HepG2 (cell line): ENCODE data around the gene POLDIP3. TPM values are rescaled to one million over a fixed set of nuclear protein-coding genes. Genes with fewer than 3 reads are reported as not detected.

Experiments
- ATAC-seq: fragments of 200-7000 bp; cut with Tn5 transposase; 3 replicates; pipeline ENCODE4 v1.9.1; 2020; ENCODE audit warnings: mild to moderate bottlenecking, moderate library complexity
- BruUV-seq: library from RNA; stranded (reverse); fragments of 400-500 nt; replicated peaks from 2 replicates; lab custom pipeline; 2021; lab: Mats Ljungman, UMichigan
- CTCF ChIA-PET: fragments of 300-600 bp; formaldehyde crosslinking; extraction: SDS; loops from one replicate; lab custom pipeline; 2021; ENCODE audit warnings: low total read pairs, inconsistent platforms, low intra/inter-chr PET ratio; lab: Yijun Ruan, JAX
- POLR2A ChIA-PET: fragments of 350-600 bp; sonication (Branson Sonifier 250); formaldehyde crosslinking; loops from one replicate; lab custom pipeline; 2020; ENCODE audit warnings: antibody characterized with exemption, inconsistent platforms; lab: Yijun Ruan, JAX
- DNase-seq: peaks from one replicate; pipeline ENCODE4 v3.0.0-alpha.2; 2015; ENCODE audit warnings: low spot score
- FAIRE-seq: peaks from 3 replicates; lab custom pipeline; 2011; peaks lifted over from hg19 to GRCh38; lab: Jason Lieb, UNC
- H2AFZ ChIP-seq: one replicate; pipeline ENCODE4 v1.6.1; 2011; ENCODE audit warnings: low read length, inconsistent platforms
- H3K27ac ChIP-seq: fragments of 300-600 bp; 3 replicates; pipeline ENCODE4 v1.8.0; 2011; ENCODE audit warnings: mixed run types, mild to moderate bottlenecking, mixed read lengths, low read length, inconsistent platforms; ENCODE audit not compliant: insufficient read depth; ENCODE audit errors: extremely low read length
- H3K27me3 ChIP-seq, 2 experiments: fragments of 200-600 bp in 1 of 2; 2 replicates in 1 of 2; 3 replicates in 1 of 2; pipeline versions ENCODE4 v1.6.0 to v1.8.0; 2011; ENCODE audit warnings: low read length in 2 of 2, mild to moderate bottlenecking in 2 of 2, moderate library complexity in 2 of 2, inconsistent platforms in 1 of 2; ENCODE audit not compliant: insufficient read depth in 2 of 2, control insufficient read depth in 1 of 2
- H3K36me3 ChIP-seq, 2 experiments: fragments of 200-600 bp in 1 of 2; replicated peaks in 1 of 2; 2 replicates in 1 of 2; 3 replicates in 1 of 2; pipeline versions ENCODE4 v1.5.1 to v1.8.0; 2011; ENCODE audit warnings: low read length in 2 of 2, inconsistent platforms in 1 of 2; ENCODE audit not compliant: insufficient read depth in 2 of 2, control insufficient read depth in 1 of 2
- H3K4me1 ChIP-seq: 2 replicates; pipeline ENCODE4 v1.5.1; 2012; ENCODE audit warnings: low read length, inconsistent platforms; ENCODE audit not compliant: insufficient read depth
- H3K4me2 ChIP-seq: 2 replicates; pipeline ENCODE4 v1.6.0; 2011; ENCODE audit warnings: low read depth, low read length, inconsistent platforms
- H3K4me3 ChIP-seq, 3 experiments: fragments of 200-600 bp in 1 of 3; sonication (generic), shearing (Covaris generic) in 1 of 3; replicated peaks in 1 of 3; 2 replicates each; pipeline ENCODE4 v1.5.1; 2011 to 2016; ENCODE audit warnings: low read length in 3 of 3, inconsistent platforms in 2 of 3, low read depth in 2 of 3, mild to moderate bottlenecking in 2 of 3, control low read depth in 1 of 3, mixed read lengths in 1 of 3; ENCODE audit not compliant: insufficient read depth in 1 of 3
- H3K79me2 ChIP-seq: one replicate; pipeline ENCODE4 v1.6.1; 2011; ENCODE audit warnings: low read length, inconsistent platforms; ENCODE audit not compliant: insufficient read depth
- H3K9ac ChIP-seq: 2 replicates; pipeline ENCODE4 v1.6.0; 2011; ENCODE audit warnings: mild to moderate bottlenecking, low read depth, low read length, inconsistent platforms; ENCODE audit not compliant: insufficient read depth
- H3K9me3 ChIP-seq: 2 replicates; pipeline ENCODE4 v1.5.1; 2012; ENCODE audit warnings: mild to moderate bottlenecking, low read length
- H4K20me1 ChIP-seq: 2 replicates; pipeline ENCODE4 v1.6.0; 2011; ENCODE audit warnings: inconsistent platforms, mild to moderate bottlenecking, low read length, moderate library complexity; ENCODE audit not compliant: insufficient read depth
- AGO2 ChIP-seq: fragments of 200-400 bp; formaldehyde crosslinking; optimal IDR thresholded peaks from 2 replicates; pipeline ENCODE3; 2017; ENCODE audit warnings: mild to moderate bottlenecking, low read depth, low read length, moderate library complexity
- RBFOX2 ChIP-seq: fragments of 200-400 bp; formaldehyde crosslinking; IDR thresholded peaks from 2 replicates; pipeline ENCODE4 v1.6.1; 2017; ENCODE audit warnings: low read depth, mild to moderate bottlenecking, low read length
- RBM39 ChIP-seq: fragments of 200-400 bp; formaldehyde crosslinking; IDR thresholded peaks from one replicate; pipeline ENCODE4 v1.6.1; 2018; ENCODE audit warnings: antibody characterized with exemption, mild to moderate bottlenecking, low read depth, low read length; ENCODE audit not compliant: poor library complexity, severe bottlenecking
- ZC3H13 ChIP-seq: sonication (generic); formaldehyde crosslinking; IDR thresholded peaks from 2 replicates; pipeline ENCODE4 v1.8.1; 2023; ENCODE audit warnings: mild to moderate bottlenecking, missing genetic modification reagents, moderate library complexity
- ZMYM3 ChIP-seq: sonication (generic); formaldehyde crosslinking; IDR thresholded peaks from 2 replicates; pipeline ENCODE4 v1.5.1; 2020; ENCODE audit warnings: mild to moderate bottlenecking, missing genetic modification reagents
- ZNF629 ChIP-seq: sonication (generic); formaldehyde crosslinking; conservative IDR thresholded peaks from 2 replicates; pipeline ENCODE4 v1.5.0; 2020; ENCODE audit warnings: missing genetic modification reagents
- ZNF652 ChIP-seq: IDR thresholded peaks from 2 replicates; pipeline ENCODE4 v1.6.1; 2016; ENCODE audit warnings: low read depth, borderline replicate concordance
- ZNF687 ChIP-seq: sonication (generic); formaldehyde crosslinking; IDR thresholded peaks from 2 replicates; pipeline ENCODE4 v1.5.1; 2020; ENCODE audit warnings: mild to moderate bottlenecking, missing genetic modification reagents, moderate library complexity
- WGBS: methylation state at CpG from one replicate; pipeline ENCODE4 v1.1.6; 2017; ENCODE audit warnings: low lambda C conversion rate; 5-methylcytosine and 5-hydroxymethylcytosine counted together
- in situ Hi-C: cut with HindIII; loops from 2 replicates; pipeline ENCODE4 v1.10.0; 2017; ENCODE audit warnings: low pct_unique_long_range_greater_than_20kb; ENCODE audit not compliant: extremely low pct_ligation_motif_present
- intact Hi-C: fragments of 100-400 bp; cut with micrococcal nuclease; formaldehyde crosslinking; loops from one replicate; pipeline ENCODE4 v1.10.0; 2022; ENCODE audit not compliant: unreplicated experiment
- polyA plus RNA-seq, 8 experiments: library from polyadenylated mRNA; depleted of rRNA in 3 of 8; stranded (reverse) in 7 of 8; unstranded in 1 of 8; fragments of >200 nt; fragmentation: Illumina TruSeq in 4 of 8; extraction: Trizol in 4 of 8; gene quantifications; 2 replicates each; pipeline versions ENCODE4 v1.2.1 to v1.2.3, GENCODE V29; 2011 to 2016; ENCODE audit warnings: low read depth in 4 of 8, missing spikeins in 1 of 8, mixed read lengths in 1 of 8; ENCODE audit not compliant: insufficient read depth in 1 of 8
- total RNA-seq, 5 experiments: library from RNA; depleted of rRNA; stranded (reverse); fragments of >200 nt; fragmentation: Illumina TruSeq; extraction: Trizol; gene quantifications; 2 replicates each; pipeline ENCODE4 v1.2.3, GENCODE V29; 2016; ENCODE audit warnings: low read depth in 1 of 5
- TF ChIP-seq, protein P1 (sequence below): sonication (generic); formaldehyde crosslinking; conservative IDR thresholded peaks from 2 replicates; pipeline ENCODE4 v1.4.0; 2020; ENCODE audit warnings: missing genetic modification reagents

The POLDIP3 gene
- total and polyA plus RNA-seq, 2 of the 13 experiments (the other 11 are each of a cell fraction or from before 2014, with no cell fraction given), result 45.8 to 47.4 TPM

DNA sequence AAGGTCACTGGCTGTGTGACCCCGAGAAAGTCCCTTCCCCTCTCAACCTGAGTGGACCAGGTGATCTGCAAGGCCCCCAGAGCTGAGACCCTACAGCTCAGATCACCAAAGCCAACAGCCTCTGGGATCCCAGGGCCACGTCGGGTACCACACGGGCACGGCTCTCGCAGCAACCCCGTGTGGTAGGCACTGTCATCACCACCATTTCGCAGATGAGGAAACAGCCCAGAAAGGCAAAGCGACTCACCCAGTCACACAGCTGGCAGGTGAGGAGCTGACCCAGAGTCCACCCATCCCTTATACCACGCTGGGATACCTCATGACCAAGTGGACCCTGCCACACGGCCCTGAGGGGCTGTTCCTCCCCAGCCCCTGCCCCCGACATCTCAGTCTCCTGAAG is 22.9 kb upstream of the POLDIP3 start (continued):
- TF ChIP-seq ZNF687 (CRISPR knock-in tag) (peak; percentile 23), ZC3H13 (CRISPR knock-in tag) (no peak), RBM39 (peak; percentile 45)
- TF ChIP-seq, all 625 proteins: peak for 4

GRCh38 chr22:42636506-42636905 is 21.8 kb upstream of the POLDIP3 start:
- BruUV-seq, result no TSS peak
- no peaks in the 10 kb centered on the region for H3K27me3 ChIP-seq
- in situ Hi-C loops, result no loop called here
- ChIA-PET CTCF (no interaction called here), POLR2A (interaction anchor here (0.9 to 1.2 kb wide), 3 partner anchors 11 to 38 kb away, joined by 3 to 4 read pairs (median 3); partner anchors contain the start of gene CYB5R3)
- TF ChIP-seq ZNF687 (CRISPR knock-in tag) (peak; percentile 26; the same call in 1 of the 2 replicates), AGO2 (peak; percentile 35), ZNF652 (CRISPR knock-in tag) (no peak), ZMYM3 (CRISPR knock-in tag) (peak; percentile 46; the same call in 1 of the 2 replicates), RBFOX2 (0 out of 2 replicates have a peak, but pooled peaks have one; percentile 25), ZNF629 (CRISPR knock-in tag) (peak; percentile 90)
- TF ChIP-seq, protein P1, sequence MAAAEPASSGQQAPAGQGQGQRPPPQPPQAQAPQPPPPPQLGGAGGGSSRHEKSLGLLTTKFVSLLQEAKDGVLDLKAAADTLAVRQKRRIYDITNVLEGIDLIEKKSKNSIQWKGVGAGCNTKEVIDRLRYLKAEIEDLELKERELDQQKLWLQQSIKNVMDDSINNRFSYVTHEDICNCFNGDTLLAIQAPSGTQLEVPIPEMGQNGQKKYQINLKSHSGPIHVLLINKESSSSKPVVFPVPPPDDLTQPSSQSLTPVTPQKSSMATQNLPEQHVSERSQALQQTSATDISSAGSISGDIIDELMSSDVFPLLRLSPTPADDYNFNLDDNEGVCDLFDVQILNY (CRISPR knock-in tag), result no peak
- peaks cover 56% of the 10 kb centered on the region for H3K79me2 ChIP-seq
- no peak overlapping the region for H3K4me2 ChIP-seq
- DNase-seq (no peak), FAIRE-seq (no peak), ATAC-seq (no peak)
- H3K27ac ChIP-seq, result no peak overlapping the region
- H3K4me3 ChIP-seq, result no peak overlapping the region
- H2AFZ ChIP-seq, result no peak overlapping the region
- H3K9me3 ChIP-seq, result no peaks in the 10 kb centered on the region
- peaks cover 53% of the 10 kb centered on the region for H3K4me1 ChIP-seq
- intact Hi-C loops, result no loop called here
- no peak overlapping the region for H3K9ac ChIP-seq
- H3K36me3 ChIP-seq, result peaks cover 22 to 51% of the 10 kb centered on the region in 2 experiments
- WGBS, result 98% methylated on average over 9 of the region's 17 CpGs
- H4K20me1 ChIP-seq, result peaks cover 30% of the 10 kb centered on the region
